GM21723 (cell line): ENCODE results near the gene PRRC1.

Source experiments
- ATAC-seq: cut with Tn5 transposase; IDR thresholded peaks from one replicate; pipeline ENCODE4 v1.9.1; 2021; ENCODE audit warnings: mild to moderate bottlenecking, moderate library complexity; ENCODE audit not compliant: unreplicated experiment

The PRRC1 gene

GRCh38 chr5:127602896-127603844, 85.7 kb downstream of the PRRC1 start:
- ATAC-seq = no peak
